GM12892 (cell line): ENCODE results near the gene TCF4.

Experiments used
- POLR2A ChIP-seq: IDR thresholded peaks from 2 replicates; pipeline ENCODE4 v1.6.1; 2011; ENCODE audit warnings: low read depth, low read length, control low read depth
- POLR2AphosphoS5 ChIP-seq: IDR thresholded peaks from 2 replicates; pipeline ENCODE4 v1.6.1; 2011; ENCODE audit warnings: low read depth, low read length, control low read depth
- TAF1 ChIP-seq: IDR thresholded peaks from 2 replicates; pipeline ENCODE4 v1.6.1; 2011; ENCODE audit warnings: low read depth, mild to moderate bottlenecking, control low read depth, low read length, borderline replicate concordance

DNA sequence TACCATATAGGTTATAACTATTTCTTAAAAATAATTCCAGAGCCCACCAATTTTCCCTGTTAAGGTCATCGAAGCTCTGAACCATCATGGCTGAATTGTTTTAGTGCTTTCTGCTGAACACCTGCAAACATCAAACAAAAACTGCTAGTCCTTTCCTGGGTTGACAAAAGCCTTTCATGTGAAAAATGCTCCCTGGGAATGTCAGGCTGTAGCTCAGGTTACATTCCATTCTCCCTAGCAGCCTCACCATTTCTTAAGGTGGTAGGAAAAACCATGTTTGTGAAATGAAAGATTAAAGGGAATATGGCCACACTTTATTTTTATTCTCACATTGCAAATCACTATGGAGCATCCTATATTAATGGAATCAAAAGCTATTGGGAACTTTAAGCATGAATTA, 5.7 kb downstream of the TCF4 start:
- TF ChIP-seq POLR2A (no peak), POLR2AphosphoS5 (no peak), TAF1 (no peak)
